Gastroesophageal sphincter (tissue), 3 donors: ENCODE measurements around the gene BHLHE40.

ENCODE experiments used
- CTCF ChIP-seq, 4 experiments: fragments of 200-600 bp in 2 of 4; fragments of 450-650 bp in 2 of 4; sonication (generic) in 1 of 4; IDR thresholded peaks; one replicate each; pipeline ENCODE4 v1.5.1; 2017 to 2019; ENCODE audit warnings: antibody characterized with exemption in 4 of 4, mild to moderate bottlenecking in 2 of 4, moderate library complexity in 2 of 4
- EP300 ChIP-seq: sonication (generic); formaldehyde crosslinking; IDR thresholded peaks from one replicate; pipeline ENCODE4 v1.6.1; 2017; ENCODE audit warnings: antibody characterized with exemption, mild to moderate bottlenecking
- POLR2A ChIP-seq, 2 donors: fragments of 450-650 bp; IDR thresholded peaks; one replicate each; pipeline ENCODE4 v1.6.1; 2017; ENCODE audit warnings: antibody characterized with exemption in 2 of 2, mild to moderate bottlenecking in 2 of 2, moderate library complexity in 1 of 2

GRCh38 chr3:4994823-4995499 lies 15.7 kb downstream of the BHLHE40 start:
- TF ChIP-seq CTCF (IDR thresholded peaks at IDR 0.05) = no peak
- no peak for TF ChIP-seq POLR2A (IDR thresholded peaks at IDR 0.05)
- TF ChIP-seq EP300 = no peak
